Progenitor cell of endocrine pancreas (in vitro differentiated cells): ENCODE data around the gene PRKCH. TPM values are rescaled to one million over a fixed set of nuclear protein-coding genes. Genes with fewer than 3 reads are reported as not detected.

Experiments used
- DNase-seq: peaks from one replicate; pipeline ENCODE4 v3.0.0; 2021; ENCODE audit warnings: low spot score; ENCODE audit not compliant: unreplicated experiment
- H3K27ac Mint-ChIP-seq: 2 replicates; pipeline ENCODE4 v1.8.0; 2021; ENCODE audit warnings: mild to moderate bottlenecking, moderate library complexity, mixed read lengths
- H3K27me3 Mint-ChIP-seq: 2 replicates; pipeline ENCODE4 v1.8.0; 2021; ENCODE audit warnings: mixed read lengths
- H3K36me3 Mint-ChIP-seq: 2 replicates; pipeline ENCODE4 v1.8.0; 2022; ENCODE audit warnings: mixed read lengths; ENCODE audit not compliant: insufficient read depth
- H3K4me1 Mint-ChIP-seq: 2 replicates; pipeline ENCODE4 v1.8.0; 2021; ENCODE audit warnings: low read depth, mixed read lengths
- H3K4me3 Mint-ChIP-seq: 2 replicates; pipeline ENCODE4 v1.8.0; 2021; ENCODE audit warnings: low read depth, mild to moderate bottlenecking, moderate library complexity, mixed read lengths
- H3K9me3 Mint-ChIP-seq: 2 replicates; pipeline ENCODE4 v1.8.0; 2021; ENCODE audit warnings: low read depth, mixed read lengths
- total RNA-seq: library from RNA; stranded (reverse); gene quantifications from 2 replicates; pipeline ENCODE4 v1.2.1, GENCODE V29; 2021
- TF ChIP-seq, protein P1 (sequence below): fragments of 200-600 bp; sonication (generic); IDR thresholded peaks from one replicate; pipeline ENCODE4 v1.5.0; 2021; ENCODE audit warnings: antibody characterized with exemption, mild to moderate bottlenecking; ENCODE audit not compliant: unreplicated experiment

The PRKCH gene
- total RNA-seq, 1 donor from 2014 or later, result 4.5 TPM

DNA sequence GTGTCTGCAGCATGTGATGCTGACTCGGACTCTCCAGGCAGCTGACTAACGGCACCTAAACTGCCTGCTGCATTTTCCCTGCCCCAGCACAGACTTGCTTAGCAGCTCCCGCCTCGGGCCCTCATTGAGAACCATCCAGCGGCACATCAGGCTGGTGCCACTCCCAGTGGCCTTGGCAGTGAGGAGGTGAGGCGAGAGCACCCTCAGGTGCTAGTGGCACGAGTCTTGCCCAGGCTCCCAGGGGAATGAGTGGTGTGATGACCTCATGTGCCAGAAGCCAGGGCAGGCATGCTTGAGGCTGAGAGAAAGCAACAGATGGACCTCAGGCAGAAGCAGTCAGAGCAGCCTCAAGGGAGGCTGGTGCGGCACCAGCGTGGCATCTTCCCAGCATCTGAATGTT is 60.2 kb downstream of the PRKCH start:
- Mint-ChIP-seq H3K27ac (no peak overlapping the region), H3K4me3 (no peak overlapping the region), H3K9me3 (peaks cover under 1% of the 10 kb centered on the region), H3K36me3 (peaks cover under 1% of the 10 kb centered on the region), H3K27me3 (no peaks in the 10 kb centered on the region), H3K4me1 (peaks cover 5% of the 10 kb centered on the region)
- no peak for DNase-seq
- TF ChIP-seq, protein P1, sequence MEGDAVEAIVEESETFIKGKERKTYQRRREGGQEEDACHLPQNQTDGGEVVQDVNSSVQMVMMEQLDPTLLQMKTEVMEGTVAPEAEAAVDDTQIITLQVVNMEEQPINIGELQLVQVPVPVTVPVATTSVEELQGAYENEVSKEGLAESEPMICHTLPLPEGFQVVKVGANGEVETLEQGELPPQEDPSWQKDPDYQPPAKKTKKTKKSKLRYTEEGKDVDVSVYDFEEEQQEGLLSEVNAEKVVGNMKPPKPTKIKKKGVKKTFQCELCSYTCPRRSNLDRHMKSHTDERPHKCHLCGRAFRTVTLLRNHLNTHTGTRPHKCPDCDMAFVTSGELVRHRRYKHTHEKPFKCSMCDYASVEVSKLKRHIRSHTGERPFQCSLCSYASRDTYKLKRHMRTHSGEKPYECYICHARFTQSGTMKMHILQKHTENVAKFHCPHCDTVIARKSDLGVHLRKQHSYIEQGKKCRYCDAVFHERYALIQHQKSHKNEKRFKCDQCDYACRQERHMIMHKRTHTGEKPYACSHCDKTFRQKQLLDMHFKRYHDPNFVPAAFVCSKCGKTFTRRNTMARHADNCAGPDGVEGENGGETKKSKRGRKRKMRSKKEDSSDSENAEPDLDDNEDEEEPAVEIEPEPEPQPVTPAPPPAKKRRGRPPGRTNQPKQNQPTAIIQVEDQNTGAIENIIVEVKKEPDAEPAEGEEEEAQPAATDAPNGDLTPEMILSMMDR, result no peak

DNA sequence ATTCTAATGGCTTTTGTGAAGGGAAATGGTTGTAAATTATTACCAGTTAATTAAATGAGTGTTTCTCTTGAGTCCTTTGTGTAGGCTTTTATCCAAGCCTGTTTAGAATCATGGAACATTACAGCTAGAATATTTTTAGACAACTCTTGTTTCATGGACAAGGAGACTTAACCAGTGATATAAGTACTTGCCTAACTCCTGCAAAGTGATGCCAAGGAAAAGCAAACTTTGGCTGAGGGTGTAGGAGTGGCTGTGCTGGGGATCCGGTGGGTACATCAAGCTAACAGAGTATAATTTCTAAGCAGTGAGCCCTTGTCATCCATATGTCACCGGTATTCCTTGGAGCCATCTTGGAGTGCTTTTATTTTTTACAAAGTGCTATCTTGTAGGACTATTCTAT is 61.5 kb downstream of the PRKCH start:
- Mint-ChIP-seq H3K36me3 (no peaks in the 10 kb centered on the region), H3K4me3 (no peak overlapping the region), H3K27ac (no peak overlapping the region), H3K4me1 (no peaks in the 10 kb centered on the region), H3K27me3 (no peaks in the 10 kb centered on the region), H3K9me3 (no peaks in the 10 kb centered on the region)
- DNase-seq, result no peak
- TF ChIP-seq, protein P1, result no peak

DNA sequence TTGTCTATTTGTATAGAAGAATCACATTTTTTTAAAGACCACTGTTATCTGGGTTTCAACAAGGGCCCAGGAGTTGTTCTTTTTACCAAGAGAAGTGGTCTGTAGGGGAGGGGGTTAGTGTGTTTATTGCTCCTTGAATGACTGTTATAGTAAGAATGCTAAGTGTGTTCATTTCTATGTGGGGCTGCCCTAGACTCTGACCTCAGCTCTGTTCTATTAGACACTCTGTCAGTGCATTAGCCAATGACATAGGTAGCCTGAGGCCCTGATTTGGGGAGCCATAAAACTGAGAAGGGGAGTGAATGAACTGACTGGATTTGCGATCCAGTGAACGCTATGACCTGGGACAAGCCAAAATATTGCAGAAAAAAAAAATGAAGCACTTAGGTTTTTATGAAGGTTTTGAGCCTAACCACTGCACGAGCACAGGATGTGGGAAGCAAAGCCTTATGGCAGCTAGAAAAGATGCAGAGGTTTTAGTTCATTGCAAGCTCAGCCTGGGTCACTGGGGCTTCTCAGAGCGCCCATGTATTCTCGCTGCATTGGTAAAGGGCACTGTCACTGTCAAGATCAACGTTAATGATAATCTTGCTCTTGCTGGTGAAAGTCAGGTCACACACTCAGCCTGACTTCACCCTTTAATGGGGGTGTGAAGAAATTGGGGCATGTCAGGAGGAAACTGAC is 63.8 kb downstream of the PRKCH start:
- H3K27ac Mint-ChIP-seq, result no peak overlapping the region
- TF ChIP-seq, protein P1, result no peak

DNA sequence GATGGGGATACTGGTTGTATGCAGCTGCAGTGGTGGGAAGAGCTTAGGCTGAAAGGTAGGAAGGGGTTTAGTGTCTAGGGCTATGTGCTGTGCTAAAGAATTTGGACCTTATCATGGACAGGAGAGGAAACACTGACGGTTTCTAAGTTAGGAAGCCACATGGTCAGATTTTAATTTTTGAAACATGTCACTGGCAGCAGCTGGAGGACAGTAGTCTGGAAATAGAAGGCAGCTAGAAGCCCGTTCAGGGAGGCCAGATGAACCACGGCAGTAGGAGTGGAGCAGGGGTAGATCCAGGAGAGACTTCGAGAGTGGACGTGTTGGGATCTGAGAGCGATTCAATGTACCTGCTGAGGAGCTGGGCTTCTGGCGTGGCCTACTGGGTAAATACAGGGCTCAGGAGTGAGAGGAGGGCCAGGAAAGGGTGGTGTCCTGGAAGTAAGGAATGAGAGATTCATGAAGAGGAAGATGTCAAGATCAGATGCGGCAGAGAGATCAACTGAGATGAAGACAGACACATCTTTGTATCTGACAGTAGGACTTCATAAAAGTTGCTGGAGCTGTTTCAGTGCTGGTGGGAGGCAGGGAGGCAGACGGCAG is 64.9 kb downstream of the PRKCH start:
- no peak for DNase-seq
- Mint-ChIP-seq H3K4me1 (no peaks in the 10 kb centered on the region), H3K36me3 (no peaks in the 10 kb centered on the region), H3K27ac (no peak overlapping the region), H3K9me3 (no peaks in the 10 kb centered on the region), H3K4me3 (no peak overlapping the region), H3K27me3 (no peaks in the 10 kb centered on the region)
- TF ChIP-seq, protein P1, result no peak

More for the DNA sequence above, 63.8 kb downstream of the PRKCH start:
- DNase-seq, result no peak
- Mint-ChIP-seq H3K9me3 (no peaks in the 10 kb centered on the region), H3K4me3 (no peak overlapping the region), H3K4me1 (no peaks in the 10 kb centered on the region), H3K27me3 (no peaks in the 10 kb centered on the region), H3K36me3 (no peaks in the 10 kb centered on the region)

DNA sequence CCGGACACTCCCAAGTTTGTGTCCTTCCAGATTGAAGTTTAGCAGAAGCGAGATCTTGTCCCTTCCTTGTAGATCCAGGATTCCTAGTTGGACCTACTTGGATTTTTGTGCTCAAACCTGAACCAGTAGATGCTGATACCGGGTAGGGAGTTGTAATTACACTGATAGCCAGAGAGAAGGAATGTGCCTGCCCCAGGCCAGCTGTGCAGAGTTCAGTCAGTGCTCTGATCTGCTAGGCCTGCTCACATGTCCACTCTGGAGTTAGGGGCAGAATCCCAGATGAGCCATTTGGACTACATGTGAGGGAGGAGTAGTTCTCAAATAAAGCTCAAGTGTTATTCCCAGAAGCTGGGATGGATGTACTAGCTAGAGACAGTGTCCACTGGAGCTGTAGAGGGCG is 65.7 kb downstream of the PRKCH start:
- Mint-ChIP-seq H3K4me3 (no peak overlapping the region), H3K4me1 (no peaks in the 10 kb centered on the region), H3K27ac (no peak overlapping the region), H3K36me3 (no peaks in the 10 kb centered on the region), H3K27me3 (no peaks in the 10 kb centered on the region), H3K9me3 (no peaks in the 10 kb centered on the region)
- TF ChIP-seq, protein P1, result no peak
- DNase-seq, result no peak
